GM19438 (cell line): Measurements from ENCODE around the gene SORCS3.

Experiments used
- ATAC-seq: cut with Tn5 transposase; IDR thresholded peaks from one replicate; pipeline ENCODE4 v1.9.1; 2021; ENCODE audit warnings: low read depth; ENCODE audit not compliant: unreplicated experiment

SORCS3 gene

DNA sequence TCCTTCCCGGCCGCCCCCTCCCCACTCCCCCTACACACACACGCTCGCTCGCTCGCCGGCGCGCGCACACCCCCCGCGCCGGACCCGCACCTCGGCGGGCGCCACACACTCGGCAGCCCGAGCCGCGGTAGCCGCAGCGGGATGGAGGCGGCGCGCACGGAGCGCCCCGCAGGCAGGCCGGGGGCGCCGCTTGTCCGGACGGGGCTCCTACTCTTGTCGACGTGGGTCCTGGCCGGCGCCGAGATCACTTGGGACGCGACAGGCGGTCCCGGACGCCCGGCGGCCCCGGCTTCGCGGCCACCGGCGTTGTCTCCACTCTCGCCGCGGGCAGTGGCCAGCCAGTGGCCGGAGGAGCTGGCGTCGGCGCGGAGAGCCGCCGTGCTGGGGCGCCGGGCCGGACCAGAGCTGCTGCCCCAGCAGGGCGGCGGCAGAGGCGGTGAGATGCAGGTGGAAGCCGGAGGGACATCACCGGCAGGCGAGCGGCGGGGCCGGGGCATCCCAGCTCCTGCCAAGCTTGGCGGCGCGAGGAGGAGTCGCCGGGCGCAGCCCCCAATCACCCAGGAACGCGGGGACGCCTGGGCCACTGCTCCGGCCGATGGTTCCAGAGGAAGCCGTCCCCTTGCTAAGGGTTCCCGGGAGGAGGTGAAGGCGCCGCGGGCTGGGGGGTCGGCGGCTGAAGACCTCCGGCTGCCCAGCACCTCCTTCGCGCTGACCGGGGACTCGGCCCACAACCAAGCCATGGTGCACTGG, at the start of gene SORCS3:
Gene SORCS3 (plus strand): TSS at position 104 of the 750 bp plus-strand sequence.
- no peak for ATAC-seq

DNA sequence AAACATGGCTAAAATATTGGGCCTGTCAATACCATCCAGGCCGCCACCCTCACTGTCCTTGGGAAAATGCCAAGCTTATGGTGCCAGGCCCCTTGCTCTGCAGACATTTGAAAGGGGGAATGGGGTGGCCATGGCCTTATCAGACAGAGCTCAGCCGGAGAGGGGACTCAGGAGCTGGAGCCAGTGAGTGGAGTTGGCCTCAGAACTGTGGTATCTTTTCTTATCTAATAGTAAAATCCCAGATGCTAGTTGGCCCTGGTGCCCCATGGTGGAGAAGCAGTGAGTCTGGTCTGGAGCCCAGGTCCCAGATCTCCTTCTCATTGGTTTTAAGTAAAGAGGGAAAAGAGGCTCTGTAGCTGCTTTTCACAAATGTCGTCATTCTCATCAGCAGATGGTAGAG, 49.6 kb upstream of the SORCS3 start:
- no peak for ATAC-seq

DNA sequence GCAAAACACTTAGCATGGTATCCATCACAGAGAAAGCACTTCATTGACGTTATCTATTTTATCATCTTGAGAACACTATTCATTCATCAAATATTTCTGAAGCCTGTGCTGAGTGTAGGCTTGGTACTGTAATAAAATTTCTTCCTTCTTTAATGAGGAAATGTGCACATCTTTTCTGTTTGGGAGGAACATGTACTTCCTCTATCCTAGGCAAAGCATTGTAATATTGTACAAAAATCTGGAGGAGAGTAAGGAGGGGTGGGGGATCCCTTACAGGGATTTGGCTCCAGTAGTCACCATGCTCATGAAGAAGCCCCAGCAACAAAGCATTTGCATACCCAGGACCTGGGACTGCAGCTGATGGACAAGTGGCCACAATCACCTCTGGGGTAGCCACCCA, 39.9 kb upstream of the SORCS3 start:
- ATAC-seq = no peak

DNA sequence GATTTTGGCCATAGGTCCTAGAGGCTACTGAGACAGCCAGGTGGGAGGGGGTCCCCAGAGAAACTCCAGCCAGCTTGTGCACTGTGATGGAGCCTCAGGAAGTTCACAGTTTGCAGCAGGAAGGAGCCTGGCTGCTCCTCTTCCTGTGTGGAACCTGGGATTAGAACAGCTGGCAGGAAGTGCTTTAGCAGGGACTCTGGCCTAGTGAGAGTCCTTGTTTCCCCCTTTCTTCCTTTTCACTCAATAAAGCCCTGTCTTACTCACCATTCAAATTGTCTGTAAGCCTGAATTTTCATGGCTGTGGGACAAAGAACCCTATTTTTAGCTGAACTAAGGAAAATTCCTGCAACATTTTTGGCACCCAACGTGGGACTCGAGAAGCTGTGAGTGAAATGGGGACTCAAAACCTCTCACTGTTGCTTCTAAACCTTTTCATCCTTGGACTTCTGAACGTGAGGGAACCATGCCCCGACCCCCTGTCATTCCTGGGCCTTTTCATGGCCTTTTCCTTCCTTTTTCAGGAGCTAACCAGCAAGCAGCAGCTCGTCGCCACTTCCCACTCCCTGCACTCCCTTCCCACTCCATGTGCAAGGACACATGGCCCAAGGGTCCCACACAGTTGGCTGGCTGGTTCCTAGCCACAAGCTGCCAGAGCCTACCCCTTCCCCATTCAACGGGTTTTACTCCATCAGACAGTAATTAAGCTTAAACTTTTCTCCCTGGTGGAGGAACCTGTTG, 32.8 kb upstream of the SORCS3 start:
- no peak for ATAC-seq

DNA sequence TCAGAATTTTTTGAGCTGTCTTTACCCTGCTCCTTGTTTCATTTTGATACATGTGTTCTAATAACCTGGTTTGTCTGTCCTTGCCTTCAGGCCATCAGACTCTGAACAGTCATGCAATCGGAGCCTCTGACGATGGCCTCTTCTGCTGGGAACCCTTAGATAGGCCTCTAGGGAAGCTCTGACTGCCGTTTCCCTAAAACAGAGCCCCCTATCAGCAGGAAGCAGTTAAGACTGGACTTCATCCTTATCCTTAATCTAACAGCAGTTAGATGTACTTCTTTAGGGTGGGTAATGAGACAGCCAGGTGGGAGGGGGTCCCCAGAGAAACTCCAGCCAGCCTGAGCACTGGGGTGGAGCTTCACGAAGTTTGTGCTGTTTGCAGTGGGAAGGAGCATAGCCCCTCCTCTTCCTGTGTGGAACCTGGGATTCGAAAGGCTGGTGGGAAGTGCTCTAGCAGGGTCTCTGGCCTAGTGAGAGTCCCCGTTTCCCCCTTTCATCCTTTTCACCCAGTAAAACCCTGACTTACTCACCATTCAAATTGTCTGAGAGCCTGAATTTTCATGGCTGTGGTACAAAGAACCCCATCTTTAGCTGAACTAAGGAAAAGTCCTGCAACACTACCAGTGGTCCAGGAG, 28.4 kb upstream of the SORCS3 start:
- ATAC-seq = no peak

DNA sequence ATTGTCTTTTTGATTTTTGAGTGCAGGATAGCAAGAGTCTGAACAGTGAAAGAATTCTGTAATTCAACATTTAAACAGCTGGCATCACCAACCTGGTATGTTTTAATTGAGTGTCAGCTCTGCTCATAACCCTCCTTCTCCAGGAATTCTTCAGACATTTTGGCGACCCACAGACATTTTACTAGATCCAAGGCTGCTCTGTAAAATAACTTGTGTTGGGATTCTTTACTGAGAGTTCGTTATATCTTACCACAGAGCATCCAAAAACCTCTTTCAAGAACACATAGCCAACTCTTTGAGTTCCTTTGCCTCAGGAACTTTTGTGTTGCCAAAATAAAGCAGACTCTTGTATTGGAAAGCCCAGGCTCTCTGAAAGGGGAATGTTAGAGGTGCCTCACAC, 27.7 kb upstream of the SORCS3 start:
- no peak for ATAC-seq

DNA sequence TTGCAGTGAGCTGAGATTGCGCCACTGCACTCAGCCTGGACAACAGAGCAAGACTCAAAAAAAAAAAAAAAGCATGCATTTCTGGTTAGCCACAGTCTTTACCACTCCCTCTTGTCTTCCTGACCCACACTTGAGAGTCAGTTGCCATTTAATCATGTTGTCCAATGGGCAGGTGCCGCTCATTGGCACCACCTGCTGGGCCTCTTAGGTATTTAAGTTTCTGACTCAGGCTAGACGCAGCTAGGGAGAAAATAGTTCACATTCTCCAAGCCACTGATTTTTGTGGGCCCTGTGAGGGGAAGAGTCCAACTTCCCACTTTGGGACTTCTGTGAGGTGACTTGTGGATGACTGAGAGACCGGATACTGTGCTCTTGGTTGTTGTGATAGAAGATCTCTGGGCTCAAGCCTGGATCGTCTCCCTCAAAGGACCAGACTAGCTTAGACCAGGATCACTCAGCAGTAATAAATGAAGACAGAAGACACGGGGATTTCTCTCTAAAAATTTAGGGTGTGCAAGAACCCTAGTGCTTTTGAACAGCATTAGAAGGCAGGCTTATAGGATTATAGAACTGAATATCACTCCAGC, 26.8 kb upstream of the SORCS3 start:
- ATAC-seq = peak; percentile 81

DNA sequence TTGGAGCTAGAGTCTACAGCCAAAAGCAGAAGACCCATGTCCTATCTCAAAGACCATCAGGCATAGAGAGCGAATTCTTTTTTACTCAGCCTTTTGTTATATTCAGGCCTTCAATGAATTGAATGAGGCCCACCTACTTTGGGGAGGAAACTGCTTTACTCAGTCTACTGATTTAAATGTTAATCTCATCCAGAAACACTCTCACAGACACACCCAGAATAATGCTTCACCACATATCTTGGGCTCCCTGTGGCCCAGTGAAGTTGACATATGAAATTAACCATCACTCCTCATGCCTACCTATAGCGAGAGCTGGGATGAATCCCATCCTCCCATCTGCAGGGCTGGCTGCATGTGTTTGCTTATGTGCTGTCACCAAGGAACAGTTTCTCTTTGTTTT, 26.0 kb upstream of the SORCS3 start:
- ATAC-seq = no peak

DNA sequence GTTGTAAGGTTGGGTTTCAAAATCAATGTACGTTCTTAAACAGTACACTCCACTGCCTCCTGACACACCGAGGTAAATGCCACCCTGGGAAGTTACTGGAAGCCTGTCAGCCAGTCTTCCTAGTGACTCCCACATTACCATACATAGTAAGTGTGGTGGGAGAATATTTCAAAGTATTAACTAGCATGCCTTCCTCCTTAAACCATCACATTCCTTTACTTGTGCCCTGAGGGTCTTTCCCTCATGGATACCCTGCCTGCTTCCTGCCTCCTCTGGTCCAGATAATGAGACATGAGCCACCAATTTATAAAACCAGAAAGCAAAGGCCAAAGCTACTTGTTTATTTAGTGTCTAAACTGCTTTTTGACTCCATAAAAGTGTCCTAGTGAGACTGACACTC, 23.3 kb upstream of the SORCS3 start:
- no peak for ATAC-seq

DNA sequence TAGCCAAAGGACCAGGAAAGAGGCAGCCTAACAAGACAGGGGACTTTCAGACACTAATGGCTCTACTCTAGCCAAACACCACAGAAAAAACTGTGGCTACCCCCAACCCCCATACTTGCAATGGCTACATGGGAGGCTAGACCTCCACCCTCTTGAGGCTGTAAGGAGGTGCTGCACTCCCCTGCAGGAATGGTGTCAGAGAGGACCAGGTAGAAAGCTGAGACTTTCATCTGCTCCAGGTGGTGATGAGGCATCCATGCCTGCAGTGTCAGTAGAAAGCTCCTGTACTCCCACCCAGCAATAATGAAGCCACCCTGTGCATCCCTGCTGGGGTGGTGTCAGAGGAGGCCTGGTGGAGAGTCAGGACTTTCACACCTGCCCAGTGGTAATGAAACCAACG, 18.9 kb upstream of the SORCS3 start:
- no peak for ATAC-seq

DNA sequence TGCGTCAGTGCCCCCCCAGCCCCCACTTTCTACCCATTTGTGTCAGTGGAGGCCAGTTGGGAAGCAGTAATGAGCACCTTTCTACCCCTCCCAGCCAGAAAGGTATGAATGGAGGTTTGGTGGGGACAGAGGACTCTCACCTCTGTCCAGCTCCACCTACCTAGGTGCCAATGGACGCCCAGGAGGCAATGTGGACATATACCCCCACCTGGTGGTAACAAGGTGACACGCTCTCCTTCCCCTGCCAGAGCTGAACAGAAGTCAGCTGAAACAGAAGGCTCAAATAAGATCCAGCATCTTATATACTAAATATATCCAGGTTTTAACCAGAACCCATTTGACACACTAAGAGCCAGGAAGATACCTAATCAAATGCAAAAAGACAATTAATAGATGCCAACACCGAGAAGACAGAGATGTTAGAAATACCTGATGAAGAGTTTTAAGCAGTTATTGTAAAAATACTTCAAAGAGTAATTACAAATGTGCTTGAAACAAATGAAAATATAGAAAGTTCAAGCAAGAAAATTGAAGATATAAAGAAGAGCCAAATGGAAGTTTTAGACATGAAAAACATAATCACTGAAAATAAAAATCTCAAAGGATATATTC, 18.4 kb upstream of the SORCS3 start:
- no peak for ATAC-seq

DNA sequence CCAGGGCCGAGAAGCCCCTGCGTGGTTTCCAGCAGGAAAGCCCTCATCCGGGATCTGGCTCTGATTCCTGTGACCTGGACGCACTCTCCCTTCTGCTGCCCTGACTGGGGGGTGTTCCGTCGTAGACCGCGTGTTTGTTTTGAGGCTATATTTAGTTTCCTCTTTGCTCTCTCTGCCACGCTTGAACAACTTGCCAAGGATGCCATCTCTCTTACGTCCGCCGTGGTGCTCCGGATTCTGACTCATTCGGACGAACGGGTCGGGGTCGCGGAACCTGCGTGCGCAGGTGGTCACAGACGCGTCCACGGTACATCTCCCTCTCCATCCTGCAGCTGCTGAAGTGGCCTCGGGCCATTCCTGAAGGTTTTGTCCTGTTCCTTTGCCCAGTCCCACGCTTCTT, 10.4 kb upstream of the SORCS3 start:
- ATAC-seq = no peak

DNA sequence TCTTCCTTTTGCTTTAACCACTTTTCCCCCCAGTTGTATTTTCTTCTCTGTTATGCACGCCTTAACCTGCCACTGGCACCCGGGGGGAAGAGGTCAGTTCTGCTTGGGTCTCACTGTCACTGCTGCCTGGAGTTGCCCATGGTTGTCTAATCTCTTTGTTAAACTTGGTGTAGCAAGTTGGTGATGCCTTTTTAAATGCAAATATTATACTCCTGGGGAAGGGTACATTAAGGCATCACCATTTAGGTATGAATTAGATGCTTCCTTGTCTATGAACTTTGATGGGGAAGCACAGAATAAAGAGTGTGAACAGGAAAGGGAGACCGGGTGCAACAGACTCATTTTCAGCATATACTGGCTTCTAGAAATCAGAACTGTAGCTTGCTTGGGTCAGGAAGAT, 9.1 kb upstream of the SORCS3 start:
- ATAC-seq = no peak

DNA sequence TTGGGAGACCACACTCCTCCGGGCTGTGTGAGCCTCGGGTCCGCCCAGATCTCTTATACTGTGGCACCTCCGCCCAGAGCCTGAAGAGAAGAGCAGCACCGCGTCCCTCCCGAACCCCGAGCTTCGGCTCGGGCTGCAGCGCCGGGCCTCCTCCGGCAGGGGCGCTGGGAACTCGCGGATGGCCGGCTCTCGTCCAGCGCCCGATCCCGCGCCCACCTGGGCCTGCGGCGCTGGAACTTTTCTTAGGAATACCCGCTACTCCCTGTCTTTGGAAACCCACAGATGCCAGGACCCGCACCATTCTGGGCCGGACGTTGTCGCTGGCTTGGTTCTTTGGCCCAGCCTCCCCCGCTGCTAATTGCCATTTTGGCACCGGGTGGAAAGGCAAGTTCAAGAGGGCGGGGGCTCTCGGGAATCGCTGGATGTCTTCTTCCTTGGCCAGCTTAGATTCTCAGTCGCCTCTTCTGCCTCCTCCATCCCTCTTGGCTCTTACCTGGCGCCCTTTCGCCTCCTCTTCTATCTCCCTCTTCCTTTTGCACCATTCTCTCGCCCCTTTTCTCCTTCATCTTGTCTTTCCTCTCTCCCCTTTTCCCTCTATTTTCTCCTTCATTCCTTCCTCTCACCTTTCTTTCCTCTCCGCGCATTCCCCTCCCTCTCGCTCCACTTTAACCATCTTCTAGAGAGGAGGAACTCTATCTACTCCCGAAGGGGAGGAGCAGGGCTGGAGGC, 2.1 kb upstream of the SORCS3 start:
- no peak for ATAC-seq

DNA sequence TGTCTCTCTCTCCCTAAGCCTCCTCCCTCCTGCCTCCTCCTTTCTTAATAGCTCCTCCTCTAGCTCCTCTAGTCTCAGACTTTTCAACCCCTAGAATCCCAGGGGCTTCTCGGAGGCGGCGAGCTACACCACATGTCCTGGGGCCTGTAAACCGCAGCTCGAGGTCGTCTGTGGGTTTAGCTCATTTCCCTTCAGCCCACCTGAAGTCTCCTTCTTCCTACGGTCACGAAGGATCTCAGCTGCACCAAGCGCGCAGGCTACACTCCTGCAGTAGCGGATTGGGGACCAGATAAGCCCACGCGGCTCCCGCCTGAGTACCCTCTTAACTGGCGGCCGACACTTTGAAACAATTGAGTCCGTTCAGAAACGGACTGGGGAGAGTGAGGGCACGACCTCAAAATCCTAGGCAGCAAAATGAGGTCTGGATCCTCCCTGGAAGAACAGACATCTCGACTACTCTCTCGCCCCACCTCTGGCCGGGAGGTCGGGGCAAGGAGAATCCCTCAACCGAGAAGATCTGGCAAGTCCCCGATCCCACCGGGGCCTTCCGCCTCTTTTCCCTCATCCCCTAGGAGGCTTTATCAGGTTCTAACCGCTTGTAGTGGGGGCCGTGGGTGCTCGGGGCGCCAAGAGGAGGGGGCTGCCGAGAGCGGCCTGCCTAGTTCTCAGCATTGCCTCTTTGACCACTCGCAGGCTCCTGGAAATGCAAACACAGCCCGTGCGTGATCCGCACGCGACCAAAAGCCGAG, 1.3 kb upstream of the SORCS3 start:
- no peak for ATAC-seq

DNA sequence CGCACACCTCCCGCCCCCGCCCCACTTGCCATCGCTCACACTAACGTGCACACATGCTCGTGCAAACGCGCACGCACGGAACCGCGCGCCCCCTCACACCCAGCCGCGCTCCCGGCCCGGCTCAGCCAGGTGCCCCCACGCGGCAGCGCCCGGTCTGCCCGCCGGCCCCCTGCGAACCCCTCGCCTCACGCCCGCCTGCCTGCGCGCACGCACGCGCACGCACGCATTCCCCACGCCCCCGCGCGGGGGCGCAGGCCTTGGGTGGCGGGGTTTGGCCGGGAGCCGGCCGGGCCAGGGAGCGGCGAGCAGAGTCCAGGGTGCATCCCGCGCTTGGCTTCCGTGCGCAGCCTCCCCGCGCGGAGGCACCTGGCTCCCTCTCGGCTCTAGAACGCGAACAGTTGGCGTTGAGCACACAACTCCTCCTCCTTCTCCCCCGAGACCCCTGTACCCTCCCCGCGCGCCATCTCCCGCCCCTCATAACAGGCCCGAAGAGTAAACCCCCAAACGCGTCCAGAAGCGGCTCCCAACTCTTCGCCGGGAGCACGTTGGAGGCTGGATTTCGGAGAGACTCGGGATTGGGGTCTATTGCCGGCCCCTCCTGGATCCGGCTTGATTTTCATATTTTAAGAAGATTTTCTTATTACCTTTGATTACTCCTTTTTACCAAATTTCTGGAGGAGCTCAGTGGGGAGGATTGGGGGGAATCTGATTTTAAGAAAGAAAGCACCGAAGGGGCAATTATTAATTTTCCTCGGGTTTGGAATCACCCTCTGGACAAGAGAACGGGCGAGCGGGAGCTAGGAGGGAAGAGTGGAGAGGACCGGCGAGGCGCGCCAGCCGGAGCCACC, 527 bp upstream of the SORCS3 start:
- ATAC-seq = no peak

DNA sequence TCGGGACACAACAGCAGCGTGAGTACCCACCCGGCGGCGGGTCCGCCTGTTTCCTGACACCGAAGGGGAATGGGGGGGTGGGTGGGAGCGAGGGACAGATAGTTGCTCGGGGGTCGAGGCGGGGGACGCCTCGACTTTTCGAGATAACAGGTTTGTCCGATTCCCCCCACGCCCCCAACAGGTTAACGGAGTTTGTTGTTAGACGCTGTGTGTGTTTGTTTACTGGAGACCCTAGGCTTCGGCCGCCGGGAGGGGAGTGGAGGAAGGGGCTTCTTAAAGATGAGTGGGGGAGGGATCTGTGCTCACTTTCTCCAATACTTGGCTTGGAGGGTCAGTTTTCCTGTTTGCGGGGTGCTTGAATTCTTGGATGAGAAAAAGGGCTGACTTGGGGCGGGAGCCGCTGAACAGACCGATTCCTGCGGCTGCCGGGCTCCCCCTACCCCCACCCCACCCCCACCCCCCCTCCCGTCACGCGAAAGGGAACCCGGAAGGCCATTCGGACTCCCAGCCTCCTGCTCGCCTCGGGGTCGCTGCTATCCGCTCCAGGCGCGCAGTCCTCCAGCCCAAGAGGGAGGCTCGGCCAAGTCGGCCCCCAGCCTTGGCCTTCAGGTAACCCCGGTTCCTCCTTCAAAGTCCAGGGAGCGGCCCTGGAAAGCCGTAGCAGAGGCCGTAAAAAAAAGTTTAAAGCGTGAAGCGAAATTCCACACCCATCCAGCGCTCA, 1.0 kb downstream of the SORCS3 start:
- no peak for ATAC-seq

DNA sequence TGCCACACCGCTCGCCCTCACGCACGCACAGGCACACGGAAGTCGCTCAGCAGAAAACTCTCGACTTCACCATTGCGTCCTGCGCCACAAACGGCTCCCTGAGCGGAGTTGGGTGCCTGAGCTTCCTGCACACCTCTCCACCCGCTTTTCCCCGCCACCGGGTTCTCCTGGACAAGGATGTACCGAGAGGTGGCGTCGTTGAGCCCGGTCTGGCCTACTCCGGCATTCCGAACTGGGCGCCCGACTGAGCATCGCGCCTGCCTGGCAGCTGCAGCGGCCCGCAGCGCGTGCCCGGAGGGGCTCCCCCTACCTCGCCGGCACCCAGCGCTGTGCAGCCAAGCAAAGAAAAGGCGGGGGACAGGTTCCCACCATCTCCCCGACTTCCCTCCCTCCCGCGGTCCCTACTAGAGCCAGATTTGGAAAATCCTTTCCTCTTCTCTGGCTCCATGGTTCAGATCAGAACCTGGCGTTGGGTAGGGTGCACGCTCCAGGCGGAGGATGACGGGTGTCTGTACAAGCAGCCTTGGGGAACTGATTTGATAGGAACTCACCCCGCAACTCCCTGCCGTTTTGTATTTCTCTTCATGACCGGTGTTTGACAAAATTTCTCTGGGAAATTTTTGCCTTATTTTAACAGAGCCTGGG, 1.7 kb downstream of the SORCS3 start:
- ATAC-seq = no peak
